Gastroesophageal sphincter (tissue), 4 donors: ENCODE data around the gene PTPRD. TPM values are rescaled to one million over a fixed set of nuclear protein-coding genes. Genes with fewer than 3 reads are reported as not detected.

Experiments
- ATAC-seq: fragments of 150-250 bp; one replicate; pipeline ENCODE4 v1.9.1; 2016; ENCODE audit warnings: mild to moderate bottlenecking, moderate library complexity
- H3K27ac ChIP-seq, 4 donors: fragments of 200-600 bp; sonication (generic) in 3 of 4; 1 replicate in 3 of 4; 2 replicates in 1 of 4; pipeline ENCODE4 v1.5.1; 2016 to 2019
- H3K27me3 ChIP-seq: fragments of 200-600 bp; sonication (generic); one replicate; pipeline ENCODE4 v1.5.1; 2019
- H3K36me3 ChIP-seq, 2 donors: fragments of 200-600 bp; sonication (generic); one replicate each; pipeline ENCODE4 v1.5.1; 2019; ENCODE audit warnings: control low read depth in 1 of 2
- H3K4me1 ChIP-seq, 3 donors: fragments of 200-600 bp; sonication (generic); 1 replicate in 2 of 3; 2 replicates in 1 of 3; pipeline ENCODE4 v1.5.1; 2016 to 2019; ENCODE audit warnings: control low read depth in 2 of 3
- H3K4me3 ChIP-seq, 2 donors: fragments of 200-600 bp; sonication (generic); one replicate each; pipeline ENCODE4 v1.5.1; 2019; ENCODE audit warnings: mild to moderate bottlenecking in 1 of 2, moderate library complexity in 1 of 2
- H3K9me3 ChIP-seq, 3 donors: fragments of 200-600 bp; sonication (generic); one replicate each; pipeline ENCODE4 v1.5.1; 2017 to 2019; ENCODE audit warnings: control low read depth in 2 of 3
- EP300 ChIP-seq: sonication (generic); formaldehyde crosslinking; IDR thresholded peaks from one replicate; pipeline ENCODE4 v1.6.1; 2017; ENCODE audit warnings: antibody characterized with exemption, mild to moderate bottlenecking
- POLR2A ChIP-seq, 2 donors: fragments of 450-650 bp; IDR thresholded peaks; one replicate each; pipeline ENCODE4 v1.6.1; 2017; ENCODE audit warnings: antibody characterized with exemption in 2 of 2, mild to moderate bottlenecking in 2 of 2, moderate library complexity in 1 of 2
- POLR2AphosphoS5 ChIP-seq: sonication (generic); formaldehyde crosslinking; IDR thresholded peaks from one replicate; pipeline ENCODE4 v1.6.1; 2017; ENCODE audit warnings: antibody characterized with exemption
- WGBS, 2 donors: methylation state at CpG; one replicate each; pipeline ENCODE4 v1.1.5; 2018; ENCODE audit warnings: low coverage in 1 of 2; 5-methylcytosine and 5-hydroxymethylcytosine counted together
- total RNA-seq, 4 donors: library from RNA; depleted of rRNA; stranded (reverse); fragments of >200 nt; gene quantifications; one replicate each; pipeline ENCODE4 v1.1.0, GENCODE V29; 2016
- TF ChIP-seq, protein P1 (sequence below), 4 experiments: fragments of 200-600 bp in 2 of 4; fragments of 450-650 bp in 2 of 4; sonication (generic) in 1 of 4; IDR thresholded peaks; one replicate each; pipeline ENCODE4 v1.5.1; 2017 to 2019; ENCODE audit warnings: antibody characterized with exemption in 4 of 4, mild to moderate bottlenecking in 2 of 4, moderate library complexity in 2 of 4

Gene PTPRD
- total RNA-seq, 4 donors from 2014 or later = 3.5 to 53.9 (median 15.8) TPM

DNA sequence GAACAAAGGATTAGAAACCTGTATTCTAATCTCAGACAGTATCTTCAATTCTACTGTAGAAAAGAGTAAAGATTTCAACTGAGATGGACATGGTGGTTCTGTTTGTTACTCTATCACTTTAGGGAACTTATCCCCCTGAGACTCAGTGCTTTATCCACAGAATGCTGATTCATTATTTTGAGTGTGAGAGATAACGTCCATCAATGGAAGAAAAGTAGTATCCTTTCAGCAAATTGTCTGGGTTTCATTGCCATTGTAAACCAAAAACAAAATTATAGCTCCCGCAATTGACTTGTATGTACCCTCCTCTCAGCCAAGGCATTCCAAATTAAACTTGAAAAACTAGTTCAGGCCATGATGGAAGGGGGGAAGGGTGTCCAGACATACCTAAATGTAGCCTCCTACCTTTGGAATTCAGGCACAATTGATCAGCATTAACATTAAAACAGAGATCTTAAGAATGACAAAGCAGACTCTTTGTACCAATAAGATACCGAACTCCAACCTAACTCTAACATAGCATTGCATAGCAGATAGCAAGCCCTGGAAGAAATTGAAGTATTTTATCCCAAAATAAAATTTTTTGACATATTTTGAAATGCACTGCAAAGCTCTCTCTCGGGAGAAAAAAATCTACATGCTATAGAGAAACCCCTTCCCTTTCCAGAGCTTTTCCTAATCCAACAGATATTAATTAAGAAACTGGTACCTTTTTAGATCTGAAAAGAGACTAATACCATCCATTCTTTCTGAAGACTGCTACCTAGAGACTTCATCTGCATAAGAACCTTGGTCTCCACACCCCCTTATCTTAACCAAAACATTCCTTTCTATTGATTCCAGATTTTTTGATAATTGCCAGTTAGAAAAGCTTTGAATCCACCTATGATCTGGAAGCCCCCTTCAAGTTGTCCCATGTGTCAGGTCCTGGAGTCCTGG is 1055.7 kb downstream of the PTPRD start:
- ATAC-seq = no peak
- TF ChIP-seq EP300 = no peak
- TF ChIP-seq POLR2A (IDR thresholded peaks at IDR 0.05) = no peak
- no peak for TF ChIP-seq POLR2AphosphoS5
- TF ChIP-seq, protein P1, sequence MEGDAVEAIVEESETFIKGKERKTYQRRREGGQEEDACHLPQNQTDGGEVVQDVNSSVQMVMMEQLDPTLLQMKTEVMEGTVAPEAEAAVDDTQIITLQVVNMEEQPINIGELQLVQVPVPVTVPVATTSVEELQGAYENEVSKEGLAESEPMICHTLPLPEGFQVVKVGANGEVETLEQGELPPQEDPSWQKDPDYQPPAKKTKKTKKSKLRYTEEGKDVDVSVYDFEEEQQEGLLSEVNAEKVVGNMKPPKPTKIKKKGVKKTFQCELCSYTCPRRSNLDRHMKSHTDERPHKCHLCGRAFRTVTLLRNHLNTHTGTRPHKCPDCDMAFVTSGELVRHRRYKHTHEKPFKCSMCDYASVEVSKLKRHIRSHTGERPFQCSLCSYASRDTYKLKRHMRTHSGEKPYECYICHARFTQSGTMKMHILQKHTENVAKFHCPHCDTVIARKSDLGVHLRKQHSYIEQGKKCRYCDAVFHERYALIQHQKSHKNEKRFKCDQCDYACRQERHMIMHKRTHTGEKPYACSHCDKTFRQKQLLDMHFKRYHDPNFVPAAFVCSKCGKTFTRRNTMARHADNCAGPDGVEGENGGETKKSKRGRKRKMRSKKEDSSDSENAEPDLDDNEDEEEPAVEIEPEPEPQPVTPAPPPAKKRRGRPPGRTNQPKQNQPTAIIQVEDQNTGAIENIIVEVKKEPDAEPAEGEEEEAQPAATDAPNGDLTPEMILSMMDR (IDR thresholded peaks at IDR 0.05) = no peak
- 44 to 57% methylated on average over 4 of the region's 4 CpGs for WGBS, 2 donors
- H3K27ac ChIP-seq = no peak overlapping the region
- no peaks in the 10 kb centered on the region for H3K9me3 ChIP-seq
- no peak overlapping the region for H3K4me3 ChIP-seq
- no peaks in the 10 kb centered on the region for H3K4me1 ChIP-seq
- H3K36me3 ChIP-seq = no peaks in the 10 kb centered on the region
- no peaks in the 10 kb centered on the region for H3K27me3 ChIP-seq

DNA sequence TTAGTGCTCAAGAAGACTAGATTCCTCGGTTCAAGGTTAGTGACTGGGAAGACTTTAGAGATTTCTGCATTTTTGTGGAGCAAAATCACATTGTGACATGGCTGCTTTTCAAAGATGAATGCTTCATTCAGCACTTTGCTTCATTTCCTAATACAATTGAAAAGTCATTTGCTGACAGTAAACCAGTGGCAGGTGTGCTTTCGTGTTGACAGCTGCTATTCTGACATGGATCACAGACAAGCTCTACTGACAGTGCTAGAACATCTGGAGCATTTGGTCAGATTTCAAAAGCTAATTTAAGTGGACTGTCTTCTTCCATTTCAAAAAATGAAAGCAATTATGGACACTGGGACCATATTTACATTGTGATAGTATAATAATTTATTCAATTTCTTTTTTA is 1060.1 kb downstream of the PTPRD start:
- ATAC-seq = no peak
- Histone ChIP-seq H3K4me1 (no peaks in the 10 kb centered on the region), H3K27me3 (no peaks in the 10 kb centered on the region), H3K9me3 (no peaks in the 10 kb centered on the region), H3K36me3 (no peaks in the 10 kb centered on the region), H3K4me3 (no peak overlapping the region), H3K27ac (no peak overlapping the region)
- 56 to 88% methylated on average over 2 of the region's 2 CpGs for WGBS, 2 donors
- TF ChIP-seq, protein P1 (IDR thresholded peaks at IDR 0.05) = no peak
- TF ChIP-seq EP300 (no peak), POLR2AphosphoS5 (no peak), POLR2A (IDR thresholded peaks at IDR 0.05) (no peak)

DNA sequence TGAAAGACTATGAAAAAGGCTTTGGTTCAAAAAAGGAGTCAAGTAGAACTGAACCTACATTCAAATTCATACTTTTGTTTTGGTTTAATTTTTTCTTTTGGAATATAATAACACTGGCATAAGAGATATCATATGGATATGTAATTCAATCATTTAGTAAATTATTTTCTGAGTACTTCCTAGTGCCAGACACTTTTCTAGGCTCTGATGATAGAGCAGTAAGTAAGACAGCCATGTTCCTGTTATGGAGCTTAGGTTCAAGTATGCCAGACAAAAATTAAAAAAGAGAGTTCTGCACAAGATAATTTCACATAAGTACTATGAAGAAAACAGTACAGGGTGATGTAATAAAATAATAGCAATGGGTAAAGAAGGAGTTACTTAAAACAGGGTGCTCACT is 1074.0 kb downstream of the PTPRD start:
- H3K4me1 ChIP-seq = no peaks in the 10 kb centered on the region
- no peaks in the 10 kb centered on the region for H3K36me3 ChIP-seq
- no peak overlapping the region for H3K27ac ChIP-seq
- H3K9me3 ChIP-seq = no peaks in the 10 kb centered on the region
- ATAC-seq = no peak
- no peaks in the 10 kb centered on the region for H3K27me3 ChIP-seq
- TF ChIP-seq POLR2A (IDR thresholded peaks at IDR 0.05) (no peak), EP300 (no peak), POLR2AphosphoS5 (no peak)
- TF ChIP-seq, protein P1 (IDR thresholded peaks at IDR 0.05) = no peak
- H3K4me3 ChIP-seq = no peak overlapping the region

DNA sequence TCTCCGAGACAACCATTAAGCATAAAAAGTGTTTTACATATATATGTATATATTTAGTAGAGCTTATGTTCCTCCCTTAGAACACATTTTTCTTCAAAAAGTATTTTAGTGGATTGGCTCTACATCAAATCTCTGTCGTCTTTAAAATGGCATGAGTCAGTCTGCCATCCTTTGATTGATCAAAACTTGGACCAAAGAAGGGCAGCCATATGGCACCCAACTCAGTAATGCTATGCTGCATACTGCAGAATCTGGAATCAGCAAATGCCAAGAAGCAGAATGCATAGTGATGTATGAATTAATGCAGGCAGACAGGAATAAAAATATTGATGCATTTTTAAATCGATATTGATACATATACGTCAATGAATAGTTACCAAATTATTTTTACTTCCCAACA is 1074.4 kb downstream of the PTPRD start:
- ATAC-seq = no peak
- 83 to 91% methylated on average over 4 of the region's 4 CpGs for WGBS, 2 donors
- H3K4me3 ChIP-seq = no peak overlapping the region
- H3K9me3 ChIP-seq = no peaks in the 10 kb centered on the region
- no peaks in the 10 kb centered on the region for H3K36me3 ChIP-seq
- H3K4me1 ChIP-seq = no peaks in the 10 kb centered on the region
- no peak for TF ChIP-seq POLR2AphosphoS5
- no peak for TF ChIP-seq EP300
- no peak for TF ChIP-seq POLR2A (IDR thresholded peaks at IDR 0.05)
- TF ChIP-seq, protein P1 (IDR thresholded peaks at IDR 0.05) = no peak
- no peaks in the 10 kb centered on the region for H3K27me3 ChIP-seq
- H3K27ac ChIP-seq = no peak overlapping the region

DNA sequence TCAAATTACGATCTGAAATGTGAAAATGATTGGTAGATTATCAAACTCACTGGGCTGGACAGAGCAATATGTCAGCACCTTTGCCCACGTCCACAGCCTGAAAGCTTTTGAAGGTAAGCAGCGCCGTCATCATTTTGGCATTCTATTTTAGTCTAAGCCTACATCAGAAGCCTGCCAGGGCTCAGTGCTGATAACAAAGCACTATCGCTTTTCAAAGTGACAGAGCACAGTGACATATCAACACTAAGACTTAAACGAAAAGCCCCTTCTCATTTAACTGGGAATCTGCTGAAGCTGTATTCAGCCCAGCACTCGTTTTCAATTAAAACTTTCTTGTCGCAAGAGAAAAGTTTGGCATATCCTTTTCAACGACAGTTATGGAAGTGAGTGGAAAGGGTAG is 1076.3 kb downstream of the PTPRD start:
- TF ChIP-seq POLR2A (IDR thresholded peaks at IDR 0.05) = no peak
- no peak for TF ChIP-seq EP300
- TF ChIP-seq, protein P1 (IDR thresholded peaks at IDR 0.05) = no peak
- no peak for TF ChIP-seq POLR2AphosphoS5
- no peak for ATAC-seq
- 36 to 56% methylated on average over 6 to 9 of the region's 9 CpGs for WGBS, 2 donors

More for the DNA sequence above, 1076.3 kb downstream of the PTPRD start:
- Histone ChIP-seq H3K36me3 (no peaks in the 10 kb centered on the region), H3K4me1 (no peaks in the 10 kb centered on the region), H3K27ac (no peak overlapping the region), H3K27me3 (no peaks in the 10 kb centered on the region), H3K9me3 (no peaks in the 10 kb centered on the region), H3K4me3 (no peak overlapping the region)
